CD4-positive, alpha-beta T cell treated with Interleukin-15 for 4 hours (primary cell): ENCODE data around the gene HLA-DQA1.
"Not testable (repeated sequence)": the region's sequence is repeated elsewhere in the genome, so short reads cannot be mapped to it uniquely, and the experiment has no call there.

Experiments
- DNase-seq: peaks from one replicate; pipeline ENCODE4 v3.0.0-alpha.2; 2020; ENCODE audit warnings: low spot score

The HLA-DQA1 gene

DNA sequence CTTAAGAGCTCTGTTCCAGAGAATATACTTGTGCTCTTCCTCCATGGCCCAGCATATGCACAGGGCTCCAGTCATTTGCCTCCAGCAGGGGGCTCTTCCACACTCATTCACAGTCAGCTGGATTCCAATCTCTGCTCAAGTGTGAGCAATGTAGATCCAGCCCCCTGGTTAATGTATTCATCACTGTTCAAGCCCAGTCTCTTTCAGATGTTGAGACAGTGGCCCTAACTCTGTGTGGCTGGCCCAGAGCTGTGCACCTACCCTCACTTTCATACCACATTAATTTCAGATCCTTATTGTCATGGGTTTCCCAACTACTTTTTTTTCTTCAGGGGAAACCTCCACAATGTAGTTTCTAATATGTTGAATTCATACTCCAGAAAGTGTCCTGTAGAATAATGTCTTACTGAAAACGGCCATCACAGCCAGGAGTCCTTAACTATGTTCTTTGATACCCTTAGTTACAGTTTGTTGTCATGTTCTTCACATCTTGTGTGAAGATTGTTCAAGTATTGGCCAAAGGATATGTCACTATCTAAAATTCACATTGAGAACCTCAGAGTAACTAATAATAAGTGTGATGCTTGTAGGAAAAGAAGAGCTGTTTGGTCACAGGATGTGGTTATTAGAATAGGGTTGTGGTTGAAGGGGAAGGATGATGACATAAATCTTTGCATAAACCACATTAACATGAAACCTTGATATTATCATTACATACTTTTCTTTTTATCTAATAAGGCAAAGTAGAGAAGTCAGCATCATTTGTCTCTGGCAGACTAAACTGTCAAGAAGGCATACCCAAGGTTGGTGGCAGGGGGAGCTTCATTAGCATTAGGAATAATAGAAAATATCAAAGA, 14.4 kb upstream of the HLA-DQA1 start:
- peak; percentile 80 for DNase-seq

DNA sequence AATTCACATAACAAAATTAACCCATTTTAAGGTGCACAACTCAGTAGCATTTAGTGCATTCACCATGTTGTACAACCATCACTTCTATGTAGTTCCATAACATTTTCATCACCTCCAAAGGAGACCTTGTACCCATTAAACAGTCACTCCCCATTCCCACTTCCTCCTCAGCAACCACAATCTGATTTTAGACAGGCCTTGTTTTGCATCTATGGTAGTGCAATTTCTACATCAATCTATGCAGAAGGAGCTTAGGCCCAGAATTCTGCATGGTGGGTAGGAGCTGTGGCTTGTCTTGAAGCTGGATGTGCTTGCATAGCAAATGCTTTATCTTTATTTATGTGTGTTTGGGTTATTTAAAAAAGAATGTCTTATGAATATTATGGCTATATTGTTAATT, 13.5 kb upstream of the HLA-DQA1 start:
- no peak for DNase-seq

DNA sequence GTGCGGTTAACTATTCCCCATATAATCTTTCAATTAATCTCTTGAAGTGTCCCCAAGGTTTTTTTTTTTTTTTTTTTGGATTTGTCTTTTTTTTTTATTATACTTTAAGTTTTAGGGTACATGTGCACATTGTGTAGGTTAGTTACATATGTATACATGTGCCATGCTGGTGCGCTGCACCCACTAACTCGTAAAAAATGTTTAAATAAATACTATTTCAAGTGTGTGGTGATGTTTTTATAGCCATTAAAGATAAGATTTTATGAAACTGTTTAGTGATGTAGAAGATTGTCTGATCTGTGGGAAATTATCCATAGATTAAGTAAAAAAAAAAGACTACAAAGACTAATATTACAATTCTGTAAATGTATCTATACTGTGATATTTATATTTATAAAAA, 12.6 kb upstream of the HLA-DQA1 start:
- no peak for DNase-seq

DNA sequence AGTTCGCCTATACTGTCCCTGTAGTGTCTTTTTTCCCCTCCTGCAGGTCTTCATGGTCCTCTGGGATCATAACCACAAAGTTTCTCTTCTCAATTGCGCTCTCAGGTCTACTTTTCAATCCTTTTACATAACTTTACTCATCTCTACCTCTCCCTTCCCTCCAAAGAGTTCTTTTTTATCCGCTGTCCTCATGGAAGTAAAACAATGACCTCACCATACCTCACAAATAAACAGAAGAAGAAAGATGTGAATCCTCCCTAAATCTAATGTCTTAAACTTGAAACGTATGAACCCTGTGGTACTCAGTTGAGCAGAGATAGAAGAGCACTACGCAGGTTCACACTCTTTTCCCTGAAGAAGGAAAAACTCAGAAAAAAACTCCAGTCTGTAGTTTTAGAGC, 12.1 kb upstream of the HLA-DQA1 start:
- DNase-seq: no peak

DNA sequence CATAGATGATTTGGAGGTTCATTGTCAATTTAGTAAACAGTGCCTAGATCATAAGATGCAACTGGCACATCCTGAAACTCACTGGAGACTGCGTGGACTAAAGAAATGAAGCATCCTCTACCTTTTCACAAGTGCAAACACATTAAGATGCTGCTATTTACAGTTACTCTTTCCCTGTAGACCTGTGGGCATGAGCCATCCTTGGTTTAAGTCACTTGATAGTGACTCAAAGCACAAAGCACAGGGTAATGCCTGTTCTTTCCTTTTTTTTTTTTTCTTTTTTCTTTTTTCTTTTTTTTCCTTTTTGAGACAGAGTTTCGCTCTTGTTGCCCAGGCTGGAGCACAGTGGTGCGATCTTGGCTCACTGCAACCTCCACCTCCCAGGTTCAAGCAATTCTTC, 10.0 kb upstream of the HLA-DQA1 start:
- no peak for DNase-seq

DNA sequence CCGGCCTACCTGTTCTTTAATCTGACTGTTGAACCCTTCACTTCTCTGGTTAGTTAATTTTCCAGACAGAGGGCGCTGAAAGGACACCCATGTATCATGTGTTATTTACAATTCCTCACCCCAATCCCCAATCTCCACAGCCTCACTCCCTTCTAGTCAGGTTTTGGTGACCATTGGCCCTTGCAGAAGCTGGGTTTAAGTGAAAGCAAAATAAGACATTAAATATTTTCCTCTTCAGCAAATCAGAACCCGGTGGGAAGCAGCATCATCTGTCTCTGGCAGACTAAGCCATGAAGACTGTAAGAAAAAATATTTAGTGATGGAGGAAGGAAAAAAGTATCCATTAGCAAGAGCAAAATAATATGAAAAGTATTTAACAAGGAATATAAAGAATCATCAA, 9.4 kb upstream of the HLA-DQA1 start:
- DNase-seq: peak; percentile 24

DNA sequence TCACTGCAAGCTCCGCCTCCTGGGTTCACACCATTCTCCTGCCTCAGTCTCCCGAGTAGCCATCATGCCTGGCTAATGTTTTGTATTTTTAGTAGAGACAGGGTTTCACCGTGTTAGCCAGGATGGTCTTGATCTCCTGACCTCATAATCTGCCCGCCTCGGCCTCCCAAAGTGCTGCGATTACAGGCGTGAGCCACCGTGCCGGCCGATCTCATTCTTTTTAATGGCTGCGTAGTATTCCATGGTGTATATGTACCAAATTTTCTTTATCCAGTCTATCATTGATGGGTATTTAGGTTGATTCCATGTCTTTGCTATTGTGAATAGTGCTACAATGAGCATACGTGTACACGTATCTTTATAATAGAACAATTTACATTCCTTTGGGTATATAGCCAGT, 7.4 kb upstream of the HLA-DQA1 start:
- not testable (repeated sequence) for DNase-seq

DNA sequence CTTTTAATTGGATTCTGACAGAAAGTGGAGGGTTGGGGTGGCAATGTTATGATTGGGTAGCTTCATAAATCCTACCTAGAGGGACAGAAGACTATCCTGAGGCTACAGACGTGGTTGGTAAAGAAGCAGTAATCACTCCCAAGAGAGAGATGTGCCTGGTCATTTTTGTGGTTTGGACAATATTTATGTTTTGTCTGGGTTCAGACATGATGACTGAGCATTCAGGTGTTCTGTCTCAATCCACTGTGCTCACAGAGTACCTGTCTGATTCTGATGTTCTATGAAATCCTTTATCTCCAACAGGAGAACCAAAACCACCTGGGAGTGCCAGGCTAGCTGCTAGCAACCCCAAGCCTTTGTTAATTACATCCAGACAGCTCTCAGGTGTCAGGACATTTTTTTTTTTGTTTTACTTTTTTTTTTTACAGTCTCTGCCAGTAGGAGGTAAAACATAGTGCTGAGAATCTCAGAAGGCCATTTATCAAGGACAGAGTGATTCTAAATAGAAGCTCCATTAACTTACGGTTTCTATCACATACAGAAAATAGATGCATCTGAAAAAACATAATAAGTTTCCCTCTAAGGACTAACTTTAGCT, 1.6 kb upstream of the HLA-DQA1 start:
- DNase-seq: no peak

DNA sequence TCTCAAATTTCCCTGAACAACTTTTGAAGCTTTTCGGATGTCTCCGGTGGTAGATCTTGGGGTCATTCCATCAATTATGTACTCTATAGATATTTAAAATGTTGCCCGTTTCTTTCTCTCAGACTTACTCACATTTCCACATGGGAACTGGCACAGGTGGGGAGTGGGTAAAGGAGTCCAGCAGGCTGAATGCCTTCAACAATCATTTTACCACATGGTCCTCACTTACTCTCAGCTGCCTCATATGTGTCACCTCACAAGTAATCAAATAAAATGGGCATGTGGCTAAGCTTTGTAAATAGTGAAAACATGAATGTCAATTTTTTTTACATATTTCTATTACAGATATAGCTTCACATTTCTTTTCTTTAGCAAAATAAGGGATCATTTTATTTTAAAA, 677 bp downstream of the HLA-DQA1 start:
- DNase-seq: no peak

DNA sequence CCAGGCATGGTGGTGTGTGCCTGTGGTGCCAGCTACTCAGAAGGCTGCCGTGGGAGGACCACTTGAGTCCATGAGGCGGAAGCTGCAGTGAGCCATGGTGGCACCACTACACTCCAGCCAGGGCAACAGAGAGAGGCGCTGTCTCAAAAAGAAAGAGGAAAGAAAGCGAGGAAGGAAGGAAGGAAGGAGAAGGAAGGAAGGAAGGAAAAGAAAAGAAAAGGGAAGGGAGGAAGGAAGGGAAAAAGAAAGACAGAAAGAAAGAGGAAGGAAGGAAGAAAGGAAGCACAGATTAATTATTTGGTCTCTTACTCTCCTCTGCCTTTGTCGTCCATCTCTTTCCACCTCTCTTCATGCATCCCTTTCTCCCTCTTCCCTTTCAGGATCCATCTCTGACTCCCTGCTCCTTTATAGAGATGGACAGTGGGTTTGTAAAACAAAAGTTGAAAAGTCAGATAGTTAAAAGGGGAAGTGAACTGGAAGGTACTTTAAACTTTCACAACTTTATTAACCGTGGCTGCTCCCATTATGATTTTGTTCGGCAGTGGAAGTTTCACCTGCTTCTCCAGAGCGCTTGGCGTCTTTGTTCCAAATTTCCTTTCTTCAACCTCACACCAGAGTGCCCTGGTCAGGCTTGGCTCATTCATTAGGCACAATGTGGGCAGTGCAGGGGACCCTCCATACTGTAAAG, 1.5 kb downstream of the HLA-DQA1 start:
- no peak for DNase-seq

DNA sequence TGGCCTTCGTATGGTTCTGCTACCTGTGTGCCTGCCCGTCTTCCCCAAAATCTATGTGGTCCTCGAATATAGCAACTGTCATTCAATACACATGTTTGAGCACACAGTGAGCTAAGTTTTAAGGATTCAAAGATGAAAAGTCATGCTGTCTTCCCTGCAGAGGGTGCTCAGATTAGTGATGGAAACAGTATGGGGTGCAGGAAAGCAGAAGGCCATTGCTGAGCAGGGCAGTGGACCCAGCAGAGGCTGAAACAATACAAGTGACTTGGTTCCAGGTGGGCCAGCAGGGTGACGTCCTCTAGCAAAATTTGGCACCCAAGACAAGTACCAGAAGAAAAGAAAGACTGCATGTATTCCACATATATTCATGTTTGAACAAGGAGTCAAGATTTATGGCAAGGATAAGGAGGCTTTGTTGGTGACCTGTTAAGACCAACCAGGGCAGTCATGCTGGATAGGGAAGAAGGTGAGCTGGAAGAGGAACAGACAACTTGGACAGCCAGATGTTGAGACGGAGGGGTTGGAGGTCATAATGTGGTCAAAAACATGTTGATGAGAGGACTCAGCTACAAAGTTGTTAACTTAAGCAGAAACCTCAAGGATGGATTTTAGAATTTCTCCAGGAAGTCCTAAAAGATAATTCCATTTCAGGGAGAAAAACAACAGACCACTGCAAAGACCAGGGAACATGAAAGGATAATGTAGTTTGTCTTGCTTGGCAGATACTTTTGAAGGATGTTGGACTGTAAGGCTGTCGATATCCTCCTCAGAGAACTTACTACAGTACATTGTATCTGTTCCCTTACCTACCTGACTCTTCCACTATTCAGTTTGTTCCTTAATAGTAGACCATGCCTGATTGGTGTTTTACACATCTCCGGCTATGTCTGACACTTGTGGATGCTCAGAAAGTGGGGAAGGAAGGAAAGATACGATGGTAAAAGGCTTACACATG, 2.5 kb downstream of the HLA-DQA1 start:
- DNase-seq: no peak

DNA sequence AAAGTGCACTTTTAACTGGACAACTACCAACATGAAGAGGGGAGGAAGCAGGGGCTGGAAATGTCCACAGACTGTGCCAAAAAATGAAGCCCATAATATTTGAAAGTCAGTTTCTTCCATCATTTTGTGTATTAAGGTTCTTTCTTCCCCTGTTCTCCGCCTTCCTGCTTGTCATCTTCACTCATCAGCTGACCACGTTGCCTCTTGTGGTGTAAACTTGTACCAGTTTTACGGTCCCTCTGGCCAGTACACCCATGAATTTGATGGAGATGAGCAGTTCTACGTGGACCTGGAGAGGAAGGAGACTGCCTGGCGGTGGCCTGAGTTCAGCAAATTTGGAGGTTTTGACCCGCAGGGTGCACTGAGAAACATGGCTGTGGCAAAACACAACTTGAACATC, 3.9 kb downstream of the HLA-DQA1 start:
- no peak for DNase-seq

DNA sequence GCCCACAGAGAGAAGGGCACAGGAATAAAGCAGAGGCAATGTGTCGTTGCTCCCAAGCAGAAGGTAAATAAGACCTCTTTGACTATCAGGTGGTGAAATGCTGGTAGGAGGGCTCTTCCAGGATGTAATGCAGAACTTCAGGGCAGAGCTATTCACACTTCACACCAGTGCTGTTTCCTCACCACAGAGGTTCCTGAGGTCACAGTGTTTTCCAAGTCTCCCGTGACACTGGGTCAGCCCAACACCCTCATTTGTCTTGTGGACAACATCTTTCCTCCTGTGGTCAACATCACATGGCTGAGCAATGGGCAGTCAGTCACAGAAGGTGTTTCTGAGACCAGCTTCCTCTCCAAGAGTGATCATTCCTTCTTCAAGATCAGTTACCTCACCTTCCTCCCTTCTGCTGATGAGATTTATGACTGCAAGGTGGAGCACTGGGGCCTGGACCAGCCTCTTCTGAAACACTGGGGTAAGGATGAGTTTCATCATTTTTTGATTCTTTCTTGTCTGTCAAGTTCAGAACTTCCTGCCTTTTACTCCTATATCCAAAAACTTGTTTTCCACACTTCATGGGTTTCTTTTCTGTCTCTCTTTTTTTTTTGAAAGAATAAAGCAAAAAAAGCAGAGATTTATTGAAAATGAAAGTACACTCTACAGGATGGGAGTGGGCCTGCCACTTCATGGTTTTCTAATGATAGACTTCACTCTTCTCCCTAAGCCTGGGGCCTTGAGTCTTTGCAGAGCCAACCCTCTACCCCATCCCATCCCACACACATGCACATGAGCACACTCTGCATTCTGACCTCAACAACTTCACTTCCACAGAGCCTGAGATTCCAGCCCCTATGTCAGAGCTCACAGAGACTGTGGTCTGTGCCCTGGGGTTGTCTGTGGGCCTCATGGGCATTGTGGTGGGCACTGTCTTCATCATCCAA, 4.8 kb downstream of the HLA-DQA1 start:
- not testable (repeated sequence) for DNase-seq

DNA sequence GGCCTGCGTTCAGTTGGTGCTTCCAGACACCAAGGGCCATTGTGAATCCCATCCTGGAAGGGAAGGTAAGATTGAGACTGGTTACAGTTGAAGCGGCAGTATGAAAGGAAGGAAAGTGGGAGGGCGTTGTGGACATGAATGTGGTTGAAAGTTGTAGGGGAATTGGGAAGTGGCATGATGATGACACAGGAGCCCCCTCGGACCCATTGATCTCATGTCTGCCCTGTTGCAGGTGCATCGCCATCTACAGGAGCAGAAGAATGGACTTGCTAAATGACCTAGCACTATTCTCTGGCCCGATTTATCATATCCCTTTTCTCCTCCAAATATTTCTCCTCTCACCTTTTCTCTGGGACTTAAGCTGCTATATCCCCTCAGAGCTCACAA, 5.5 kb downstream of the HLA-DQA1 start:
- no peak for DNase-seq

DNA sequence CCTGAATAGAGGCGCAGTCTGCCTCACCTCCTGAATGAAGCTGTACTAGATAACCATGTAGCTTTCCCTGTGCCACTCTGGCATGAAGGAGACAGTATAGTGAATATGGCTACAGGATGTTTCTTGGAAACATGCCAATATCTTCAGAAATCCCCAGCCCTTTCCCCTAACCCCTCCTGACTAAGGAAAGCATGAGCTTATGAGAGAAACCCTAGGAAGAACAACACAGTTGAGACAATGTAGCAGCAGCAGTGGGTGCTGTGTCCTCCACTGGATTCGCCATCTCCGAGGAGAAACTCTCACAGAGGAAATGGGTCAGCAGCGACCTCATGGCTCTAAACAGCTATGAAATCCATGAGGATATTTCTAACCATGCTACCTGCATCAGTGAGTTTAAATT, 6.7 kb downstream of the HLA-DQA1 start:
- no peak for DNase-seq

DNA sequence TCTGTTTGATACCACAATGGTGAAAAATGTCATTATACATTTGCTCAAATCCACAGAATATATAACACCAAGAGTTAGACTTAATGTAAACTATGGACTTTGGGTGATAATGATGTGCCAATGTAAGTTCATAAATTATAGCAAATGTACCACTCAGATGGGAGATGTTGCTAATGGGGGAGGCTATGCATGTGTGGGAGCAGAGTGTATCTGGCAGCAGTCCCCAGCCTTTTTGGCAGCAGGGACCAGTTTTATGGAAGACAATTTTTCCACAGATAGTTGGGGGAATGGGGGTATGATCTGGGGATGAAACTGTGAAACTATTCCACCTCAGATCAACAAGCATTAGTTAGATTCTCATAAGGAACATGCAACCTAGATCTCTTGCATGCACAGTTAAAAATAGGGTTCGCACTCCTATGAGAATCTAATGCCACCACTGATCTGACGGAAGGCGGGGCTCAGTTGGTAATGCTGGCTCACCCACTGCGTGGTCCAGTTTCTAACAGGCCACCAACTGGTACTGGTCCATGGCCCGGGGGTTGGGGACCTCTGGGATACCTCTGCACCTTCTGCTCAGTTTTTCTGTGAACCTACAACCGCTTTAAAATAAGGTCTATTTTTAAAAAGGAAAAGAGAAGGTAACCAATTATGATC, 8.0 kb downstream of the HLA-DQA1 start:
- no peak for DNase-seq

DNA sequence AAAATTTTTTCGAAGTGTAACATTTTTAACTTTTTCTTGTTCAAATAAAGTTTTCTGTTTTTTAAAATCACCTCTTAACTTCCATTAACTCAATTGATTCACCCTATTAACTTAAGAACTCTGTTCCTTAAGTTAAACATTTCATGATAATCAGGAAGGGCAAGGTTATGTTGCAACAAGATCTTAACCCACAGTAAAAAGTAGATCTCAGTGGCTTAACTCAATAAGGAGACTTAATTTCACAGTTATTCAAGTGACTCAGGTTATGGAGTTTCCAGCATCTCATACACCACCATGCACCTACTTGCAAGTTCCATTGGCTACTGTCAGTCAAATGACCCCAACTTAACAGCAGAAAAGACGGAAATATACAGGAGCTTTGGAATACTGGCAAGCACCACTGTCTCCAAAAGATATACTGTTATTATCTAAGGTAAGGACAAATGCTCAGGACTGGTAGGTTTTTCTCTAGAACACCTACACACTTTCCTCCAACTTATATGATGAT, 18.1 kb downstream of the HLA-DQA1 start:
- DNase-seq: no peak

DNA sequence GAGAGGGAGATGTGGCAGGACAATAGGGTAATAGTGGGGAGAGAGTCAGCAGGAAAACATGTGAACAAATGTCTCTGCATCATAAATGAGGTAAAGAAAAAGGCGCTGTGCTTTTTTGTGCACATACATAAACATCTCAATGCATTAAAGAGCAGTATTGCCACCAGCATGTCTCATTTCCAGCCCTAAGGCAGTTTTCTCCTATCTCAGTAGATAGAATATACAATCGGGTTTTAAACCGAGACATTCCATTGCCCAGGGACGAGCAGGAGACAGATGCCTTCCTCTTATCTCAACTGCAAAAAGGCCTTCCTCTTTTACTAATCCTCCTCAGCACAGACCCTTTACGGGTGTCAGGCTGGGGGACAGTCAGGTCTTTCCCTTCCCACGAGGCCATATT, 20.1 kb downstream of the HLA-DQA1 start:
- DNase-seq: not testable (repeated sequence)

DNA sequence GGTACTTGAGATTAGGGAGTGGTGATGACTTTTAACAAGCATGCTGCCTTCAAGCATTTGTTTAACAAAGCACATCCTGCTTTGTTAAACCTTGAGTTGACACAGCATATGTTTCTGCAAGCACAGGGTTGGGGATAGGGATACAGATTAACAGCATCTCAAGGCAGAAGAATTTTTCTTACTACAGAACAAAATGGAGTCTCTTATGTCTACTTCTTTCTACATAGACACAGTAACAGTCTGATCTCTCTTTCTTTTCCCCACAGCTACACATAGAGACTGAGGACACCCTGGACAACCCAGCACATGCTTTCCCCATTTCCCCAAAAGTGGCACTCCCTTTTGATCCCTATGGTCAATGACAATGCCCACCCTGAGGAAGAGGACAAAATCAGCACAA, 20.6 kb downstream of the HLA-DQA1 start:
- DNase-seq: not testable (repeated sequence)

DNA sequence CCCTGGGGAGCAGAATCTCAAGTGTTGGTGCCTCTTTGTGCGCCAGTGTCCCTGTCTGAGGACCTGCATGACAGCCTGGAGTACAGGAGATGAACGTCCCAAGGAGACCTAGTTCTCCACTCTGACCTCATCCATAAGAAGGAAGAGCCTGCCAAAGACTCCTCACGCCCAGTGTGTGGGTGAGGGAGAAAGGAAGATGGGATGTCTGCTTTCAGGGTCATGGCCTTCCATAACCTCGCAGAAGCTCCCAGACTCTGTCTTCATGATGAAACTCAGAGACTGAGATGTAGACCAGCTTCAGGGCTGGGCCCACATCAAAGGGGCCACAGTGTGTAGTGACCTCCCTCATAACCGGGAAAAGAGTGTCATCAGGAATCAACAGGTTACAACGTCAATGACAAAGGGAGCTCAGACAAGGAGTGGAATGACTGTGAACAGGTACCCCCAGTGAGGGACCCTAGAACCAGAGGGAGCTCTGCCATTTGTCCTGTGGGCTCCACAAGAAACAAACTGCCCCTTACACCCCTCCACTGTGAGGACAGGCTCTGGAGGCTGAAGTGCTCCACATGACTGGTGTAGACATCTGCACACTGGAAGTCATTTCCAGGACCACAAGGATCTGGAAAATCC, 21.2 kb downstream of the HLA-DQA1 start:
- DNase-seq: no peak
